RWPE1 (cell line): ENCODE data around the gene PUDP.
"Not testable (repeated sequence)": the region's sequence is repeated elsewhere in the genome, so short reads cannot be mapped to it uniquely, and the experiment has no call there.

Experiments used
- CTCF ChIA-PET: fragments of 350-600 bp; sonication (Branson Sonifier 250); formaldehyde crosslinking; extraction: SDS; loops from one replicate; lab custom pipeline; 2021; lab: Yijun Ruan, JAX
- POLR2A ChIA-PET: fragments of 400-600 bp; formaldehyde crosslinking; extraction: SDS; loops from one replicate; lab custom pipeline; 2020; ENCODE audit warnings: antibody characterized with exemption; ENCODE audit not compliant: low non-redundant PET; lab: Yijun Ruan, JAX
- DNase-seq: peaks from one replicate; pipeline ENCODE4 v3.0.0; 2012; ENCODE audit warnings: low spot score
- H3K27ac ChIP-seq: fragments of 450-650 bp; 2 replicates; pipeline ENCODE4 v1.5.1; 2017
- CTCF ChIP-seq: fragments of 450-650 bp; conservative IDR thresholded peaks from 2 replicates; pipeline ENCODE4 v1.5.1; 2017; ENCODE audit warnings: low read depth, mild to moderate bottlenecking

PUDP gene

DNA sequence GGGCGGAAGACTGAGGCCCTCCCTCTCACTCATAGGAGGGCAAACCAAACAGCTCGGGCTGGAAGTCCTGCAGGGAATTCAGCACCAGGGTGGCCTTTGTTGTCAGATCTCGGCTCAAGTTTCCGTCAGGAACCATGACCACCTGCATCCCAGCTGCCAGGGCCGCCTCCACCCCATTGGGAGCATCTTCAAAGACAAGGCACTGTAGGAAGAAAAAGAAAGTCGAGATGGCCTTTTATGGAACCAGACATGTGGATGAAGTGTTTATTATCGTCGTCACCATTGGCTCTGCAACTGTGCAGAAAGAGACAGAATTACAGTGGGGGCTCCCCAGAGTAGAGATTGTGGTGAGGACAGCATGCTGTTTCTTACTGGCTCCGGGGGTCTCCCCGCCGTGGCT lies 97.7 kb downstream of the PUDP start:
- ChIA-PET CTCF (no interaction called here), POLR2A (no interaction called here)
- no peak for TF ChIP-seq CTCF

GRCh38 chrX:7047951-7048350 lies 100.0 kb downstream of the PUDP start:
- H3K27ac ChIP-seq: no peak overlapping the region
- CTCF ChIA-PET: no interaction called here
- TF ChIP-seq CTCF: no peak
- no peak for DNase-seq
- POLR2A ChIA-PET: no interaction called here

More for the DNA sequence above, 97.7 kb downstream of the PUDP start:
- H3K27ac ChIP-seq: no peak overlapping the region
- no peak for DNase-seq

DNA sequence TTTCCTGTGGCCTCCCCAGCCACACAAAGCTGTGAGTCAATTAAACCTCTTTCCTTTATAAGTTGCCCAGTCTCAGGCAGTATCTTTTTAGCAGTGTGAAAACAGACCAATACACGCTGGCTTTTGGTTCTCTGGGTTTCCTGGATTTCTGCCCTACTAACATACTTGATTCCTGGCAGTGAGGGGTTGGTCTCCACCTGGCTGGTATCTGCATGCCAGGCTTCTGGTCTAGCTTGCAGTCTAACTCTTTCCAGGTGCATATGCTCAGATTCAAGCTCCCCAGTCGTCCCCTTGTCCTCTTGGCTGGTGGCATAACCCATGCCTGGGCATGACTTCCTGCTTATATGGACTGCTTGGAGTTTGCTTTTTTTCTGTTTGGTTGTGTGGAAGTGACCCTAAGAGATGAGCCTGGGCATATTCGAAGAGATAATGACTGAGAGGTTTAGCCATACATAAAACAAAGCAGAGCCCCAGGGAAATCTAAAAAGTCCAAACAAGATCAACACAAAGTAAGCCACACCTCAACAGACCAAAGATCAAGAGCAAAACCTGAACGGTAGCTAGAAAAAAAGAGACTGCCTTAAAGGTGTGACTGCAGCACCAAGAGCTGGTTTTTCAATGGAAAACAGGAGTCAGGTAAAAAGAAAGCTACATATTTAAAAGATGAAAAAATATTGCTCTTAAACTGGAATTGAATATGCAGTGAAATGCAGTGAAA lies 102.6 kb downstream of the PUDP start:
- CTCF ChIA-PET: no interaction called here

GRCh38 chrX:7043796-7044433 lies 104.0 kb downstream of the PUDP start:
- CTCF ChIA-PET: not testable (repeated sequence)

More for the DNA sequence above, 102.6 kb downstream of the PUDP start:
- DNase-seq: no peak
- no peak overlapping the region for H3K27ac ChIP-seq
- TF ChIP-seq CTCF: no peak
- POLR2A ChIA-PET: no interaction called here

DNA sequence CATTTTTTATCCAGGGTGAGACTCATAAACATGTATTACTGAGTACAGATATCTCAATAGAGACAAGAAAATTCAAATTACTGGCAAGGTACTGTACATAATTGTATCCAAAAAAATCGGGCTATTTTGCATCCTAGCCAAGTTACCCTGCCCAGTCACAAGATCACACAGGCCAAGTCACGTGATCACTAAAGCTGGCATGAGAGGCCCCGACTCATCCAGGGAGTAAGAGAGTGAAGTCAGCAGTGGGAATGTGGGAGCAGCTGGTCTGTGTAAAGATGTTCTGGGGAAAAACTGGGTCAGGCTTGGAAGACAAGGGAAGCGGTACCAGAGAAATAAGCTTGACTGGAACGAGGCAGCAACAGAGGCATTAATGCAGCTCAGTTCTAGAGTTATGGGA lies 119.7 kb downstream of the PUDP start:
- ChIA-PET CTCF (no interaction called here), POLR2A (no interaction called here)
- H3K27ac ChIP-seq: no peak overlapping the region
- no peak for DNase-seq
- no peak for TF ChIP-seq CTCF

More at GRCh38 chrX:7043796-7044433, 104.0 kb downstream of the PUDP start:
- DNase-seq, H3K27ac ChIP-seq, POLR2A ChIA-PET: not testable (repeated sequence)

- ChIA-PET POLR2A (no interaction called here), CTCF (no interaction called here)
- no peak for TF ChIP-seq CTCF
- no peak overlapping the region for H3K27ac ChIP-seq
- no peak for DNase-seq
Observed at GRCh38 chrX:7027071-7027470, 120.9 kb downstream of the PUDP start.

GRCh38 chrX:7026365-7026764 lies 121.6 kb downstream of the PUDP start:
- POLR2A ChIA-PET: not testable (repeated sequence)

More at GRCh38 chrX:7026365-7026764, 121.6 kb downstream of the PUDP start:
- DNase-seq, H3K27ac ChIP-seq, CTCF ChIA-PET: not testable (repeated sequence)
